OCI-LY1 (cell line): ENCODE data around the gene POLDIP2.

Experiments
- EZH2 ChIP-seq: fragments of 200-600 bp; sonication (generic), shearing (Covaris generic); IDR thresholded peaks from 2 replicates; pipeline ENCODE4 v1.8.0; 2017; ENCODE audit warnings: borderline replicate concordance, mixed run types, mild to moderate bottlenecking, antibody characterized with exemption, low read length, moderate library complexity, mixed read lengths
- TF ChIP-seq, protein P1 (sequence below): fragments of 200-600 bp; sonication (generic), shearing (Covaris generic); IDR thresholded peaks from 2 replicates; pipeline ENCODE4 v1.5.1; 2017; ENCODE audit warnings: mild to moderate bottlenecking, antibody characterized with exemption, low read length, moderate library complexity, mixed read lengths

DNA sequence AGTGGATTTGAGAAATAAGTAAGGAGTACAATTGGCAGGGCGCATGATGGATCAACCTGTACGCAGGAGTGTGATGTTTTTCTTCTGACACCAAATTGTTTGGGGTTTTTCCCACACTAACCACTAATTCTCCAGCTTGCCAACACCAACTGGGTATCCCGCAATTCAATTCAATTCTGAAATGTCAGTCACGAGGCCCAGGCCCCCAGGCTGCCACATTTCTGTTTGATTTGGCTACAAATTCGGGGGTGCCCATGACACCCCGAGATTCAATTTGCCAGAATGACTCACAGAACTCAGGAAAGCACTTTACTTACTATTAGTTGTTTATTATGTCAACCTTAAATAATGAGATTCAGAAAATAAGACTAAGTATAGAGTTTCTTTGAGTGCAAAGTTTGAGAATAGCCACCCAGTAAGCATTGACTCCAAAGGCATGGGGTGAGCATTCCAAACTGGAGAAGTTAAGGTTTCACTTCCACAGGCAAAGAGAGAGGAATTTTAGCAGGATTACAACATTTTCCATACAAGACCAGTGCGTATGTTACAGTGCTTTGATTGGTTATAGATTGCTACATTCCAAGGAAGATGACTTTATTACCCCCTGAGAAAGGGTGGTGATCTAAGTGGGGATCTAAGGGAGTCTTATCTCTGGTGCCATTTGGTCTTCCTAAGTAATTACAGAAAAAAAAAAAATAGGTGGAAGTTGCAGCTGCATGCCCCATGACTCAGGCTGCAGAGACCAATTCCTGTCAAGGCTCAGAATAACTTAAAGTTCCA lies 37.2 kb upstream of the POLDIP2 start:
- TF ChIP-seq, protein P1, sequence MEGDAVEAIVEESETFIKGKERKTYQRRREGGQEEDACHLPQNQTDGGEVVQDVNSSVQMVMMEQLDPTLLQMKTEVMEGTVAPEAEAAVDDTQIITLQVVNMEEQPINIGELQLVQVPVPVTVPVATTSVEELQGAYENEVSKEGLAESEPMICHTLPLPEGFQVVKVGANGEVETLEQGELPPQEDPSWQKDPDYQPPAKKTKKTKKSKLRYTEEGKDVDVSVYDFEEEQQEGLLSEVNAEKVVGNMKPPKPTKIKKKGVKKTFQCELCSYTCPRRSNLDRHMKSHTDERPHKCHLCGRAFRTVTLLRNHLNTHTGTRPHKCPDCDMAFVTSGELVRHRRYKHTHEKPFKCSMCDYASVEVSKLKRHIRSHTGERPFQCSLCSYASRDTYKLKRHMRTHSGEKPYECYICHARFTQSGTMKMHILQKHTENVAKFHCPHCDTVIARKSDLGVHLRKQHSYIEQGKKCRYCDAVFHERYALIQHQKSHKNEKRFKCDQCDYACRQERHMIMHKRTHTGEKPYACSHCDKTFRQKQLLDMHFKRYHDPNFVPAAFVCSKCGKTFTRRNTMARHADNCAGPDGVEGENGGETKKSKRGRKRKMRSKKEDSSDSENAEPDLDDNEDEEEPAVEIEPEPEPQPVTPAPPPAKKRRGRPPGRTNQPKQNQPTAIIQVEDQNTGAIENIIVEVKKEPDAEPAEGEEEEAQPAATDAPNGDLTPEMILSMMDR, result no peak
- no peak for TF ChIP-seq EZH2
